ENCODE measurements around the gene ZSCAN21.
"Not testable (repeated sequence)": the region's sequence is repeated elsewhere in the genome, so short reads cannot be mapped to it uniquely, and the experiment has no call there.

Gene ZSCAN21

GRCh38 chr7:100011516-100011915, 38.1 kb upstream of the ZSCAN21 start:
- H3K27ac ChIP-seq, result no peak overlapping the region
- no peak for TF ChIP-seq CTCF (conservative IDR thresholded peaks at IDR 0.05)

DNA sequence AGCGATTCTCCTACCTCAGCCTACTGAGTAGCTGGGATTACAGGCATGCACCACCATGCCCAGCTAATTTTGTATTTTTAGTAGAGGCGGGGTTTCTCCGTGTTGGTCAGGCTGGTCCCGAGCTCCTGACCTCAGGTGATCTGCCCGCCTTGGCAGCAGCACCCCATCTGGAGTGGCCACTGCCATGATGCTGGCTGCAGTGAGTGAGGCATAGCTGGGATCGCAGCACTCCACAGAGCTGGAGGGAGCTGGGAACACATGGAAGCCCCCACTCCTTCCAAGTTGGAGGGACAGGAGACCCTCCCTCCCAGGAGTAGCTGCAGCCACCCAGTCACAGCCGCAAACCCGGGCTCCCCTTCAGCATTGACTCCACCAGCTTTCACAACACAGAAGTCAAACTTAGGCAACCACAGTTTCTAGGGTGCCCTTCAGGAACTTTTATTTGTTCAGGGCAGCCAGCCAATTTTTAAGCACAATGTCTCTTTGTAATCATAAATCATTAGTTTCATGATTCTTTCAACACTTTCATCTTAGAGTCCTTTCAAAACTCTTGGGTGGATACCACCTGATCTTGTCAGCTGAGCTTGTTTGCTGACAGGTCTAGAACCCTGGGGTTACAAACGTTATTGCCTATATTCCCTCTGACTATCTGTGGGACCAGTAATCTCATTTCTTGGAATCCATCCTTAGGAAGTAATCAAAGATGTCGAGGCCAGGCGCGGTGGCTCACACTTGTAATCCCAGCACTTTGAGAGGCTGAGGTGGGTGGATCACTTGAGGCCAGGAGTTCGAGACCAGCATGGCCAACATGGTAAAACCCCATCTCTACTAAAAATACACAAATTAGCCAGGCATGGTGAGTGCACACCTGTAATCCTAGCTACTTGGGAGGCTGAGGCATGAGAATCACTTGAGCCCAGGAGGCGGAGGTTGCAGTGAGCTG, 36.9 kb upstream of the ZSCAN21 start:
- H3K27ac ChIP-seq, result not testable (repeated sequence)

DNA sequence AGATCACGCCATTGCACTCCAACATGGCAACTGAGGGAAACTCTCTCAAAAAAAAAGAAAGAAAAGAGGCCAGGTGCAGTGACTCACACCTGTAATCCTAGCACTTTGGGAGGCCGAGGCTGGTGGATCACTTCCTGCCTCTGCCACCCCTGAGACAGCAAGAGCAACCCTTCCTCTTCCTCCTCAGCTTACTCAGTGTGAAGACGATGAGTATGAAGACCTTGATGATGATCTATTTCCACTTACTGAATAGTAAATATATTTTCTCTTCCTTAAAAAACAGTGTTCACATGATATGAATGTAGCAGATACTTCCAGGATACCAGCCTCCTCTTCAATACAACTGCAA, 36.3 kb upstream of the ZSCAN21 start:
- no peak overlapping the region for H3K27ac ChIP-seq
- TF ChIP-seq CTCF (conservative IDR thresholded peaks at IDR 0.05), result no peak

GRCh38 chr7:100015232-100016214, 34.1 kb upstream of the ZSCAN21 start, which contains the start of gene ZKSCAN1:
Gene ZKSCAN1, plus strand, starts transcription at chr7:100015596. Its CDS starts 7,911 bp downstream, at chr7:100023507.
- no peak for TF ChIP-seq CTCF (conservative IDR thresholded peaks at IDR 0.05)
- peak within 1 kb of the TSS; percentile 95 for H3K27ac ChIP-seq

DNA sequence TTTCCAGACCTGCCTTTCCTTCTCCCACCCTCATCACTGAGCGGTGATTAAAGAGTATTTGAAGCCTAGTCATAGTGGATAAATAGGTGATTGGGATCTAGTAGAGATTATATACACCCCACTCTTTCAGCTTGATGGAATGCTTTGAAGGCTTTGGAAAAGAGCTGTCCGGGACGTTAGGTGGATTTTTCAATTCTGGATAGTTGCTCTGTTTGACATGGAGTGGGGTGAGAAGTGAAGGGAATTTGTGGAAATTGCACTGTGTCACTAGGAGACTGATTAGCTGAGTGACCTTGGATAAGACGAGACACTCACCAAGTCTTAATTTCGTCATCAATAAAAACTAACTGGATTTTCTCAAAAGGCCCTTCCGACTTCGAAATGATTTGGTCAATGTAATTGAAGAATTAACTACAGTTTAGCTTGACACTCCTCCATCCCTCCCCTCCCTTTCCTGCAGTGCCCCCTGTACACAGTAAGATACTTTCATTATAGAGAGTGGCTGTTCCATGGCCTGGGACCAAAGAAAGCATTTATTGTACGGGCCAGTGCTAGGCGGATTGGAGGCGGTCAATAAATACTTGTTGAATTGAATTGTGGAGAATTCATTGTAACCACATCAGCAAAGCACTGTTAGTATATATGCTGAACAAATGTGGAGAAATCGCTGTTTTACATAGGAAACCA, 33.2 kb upstream of the ZSCAN21 start:
- peak overlapping the region; percentile 95 for H3K27ac ChIP-seq
- TF ChIP-seq CTCF (conservative IDR thresholded peaks at IDR 0.05), result no peak

GRCh38 chr7:100017300-100017699, 32.3 kb upstream of the ZSCAN21 start:
- peak overlapping the region; percentile 95 for H3K27ac ChIP-seq
- TF ChIP-seq CTCF (conservative IDR thresholded peaks at IDR 0.05), result no peak

DNA sequence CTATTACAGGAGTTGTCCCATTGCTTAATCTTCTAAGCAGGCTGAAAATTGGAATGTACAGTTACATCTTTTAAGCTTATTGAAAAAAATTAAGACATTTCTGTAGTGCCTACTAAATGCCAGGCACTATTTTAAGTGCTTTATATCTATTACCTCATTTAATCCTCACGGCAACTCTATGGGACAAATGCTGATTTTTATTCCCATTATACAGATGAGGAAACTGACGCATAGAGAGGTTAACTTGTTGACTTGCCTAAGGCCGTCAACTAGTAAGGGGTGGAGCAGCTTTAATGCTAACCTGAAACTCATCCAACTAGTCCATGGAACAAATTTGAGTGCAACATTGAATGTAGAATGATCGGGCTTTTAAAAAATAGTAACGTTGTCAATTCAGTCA, 31.7 kb upstream of the ZSCAN21 start:
- H3K27ac ChIP-seq, result peak overlapping the region; percentile 95
- TF ChIP-seq CTCF (conservative IDR thresholded peaks at IDR 0.05), result no peak

Data from VCaP (cell line).